Lower leg skin (tissue), 4 donors: Measurements from ENCODE around the gene DPH6. TPM values are rescaled to one million over a fixed set of nuclear protein-coding genes. Genes with fewer than 3 reads are reported as not detected.
"Not testable (repeated sequence)": the region's sequence is repeated elsewhere in the genome, so short reads cannot be mapped to it uniquely, and the experiment has no call there.

ENCODE experiments used
- DNase-seq, 2 donors: peaks; one replicate each; pipeline ENCODE4 v3.0.0-alpha.2; 2019; ENCODE audit warnings: low spot score in 2 of 2
- H3K4me3 ChIP-seq: fragments of 200-600 bp; sonication (generic); 2 replicates; pipeline ENCODE4 v1.5.1; 2017; ENCODE audit warnings: mild to moderate bottlenecking, low read depth; ENCODE audit not compliant: poor library complexity, severe bottlenecking
- POLR2A ChIP-seq, 2 donors: fragments of 450-650 bp; IDR thresholded peaks; one replicate each; pipeline ENCODE4 v1.6.1; 2016 to 2017; ENCODE audit warnings: antibody characterized with exemption in 2 of 2, mild to moderate bottlenecking in 1 of 2, moderate library complexity in 1 of 2
- WGBS, 2 donors: methylation state at CpG; one replicate each; pipeline ENCODE4 v1.1.5; 2018; 5-methylcytosine and 5-hydroxymethylcytosine counted together
- intact Hi-C: fragments of 100-400 bp; cut with DNase I; formaldehyde crosslinking; loops from one replicate; pipeline ENCODE4 v1.15.0; 2023; ENCODE audit warnings: low total_unique reads
- total RNA-seq, 4 donors: library from RNA; depleted of rRNA; stranded (reverse); fragments of >200 nt; gene quantifications; one replicate each; pipeline ENCODE4 v1.1.0, GENCODE V29; 2016
- TF ChIP-seq, protein P1 (sequence below), 3 donors: fragments of 450-650 bp; IDR thresholded peaks; one replicate each; pipeline ENCODE4 v1.5.1; 2016; ENCODE audit warnings: antibody characterized with exemption in 3 of 3, mild to moderate bottlenecking in 3 of 3, moderate library complexity in 2 of 3

Gene DPH6
- total RNA-seq, 4 donors from 2014 or later: 8.1 to 26.4 (median 18.8) TPM

DNA sequence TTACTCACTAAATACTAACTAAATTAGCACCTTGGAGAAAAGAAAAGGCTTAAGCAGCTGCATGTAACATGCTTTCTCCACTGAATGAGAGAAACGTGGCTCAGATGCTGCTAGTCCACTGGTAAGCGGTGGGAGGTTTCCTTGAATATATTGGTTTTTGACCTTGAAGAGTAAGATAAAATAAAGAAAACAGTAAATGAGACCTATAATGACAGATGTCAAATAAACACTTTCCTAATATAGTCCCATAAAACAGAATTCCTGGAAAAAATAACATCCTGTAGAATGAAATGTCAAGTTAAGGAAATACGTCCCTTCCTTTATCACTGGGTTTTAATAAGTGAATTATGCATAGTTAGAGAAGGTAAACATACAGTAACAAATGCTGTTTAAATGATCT lies 215.0 kb downstream of the DPH6 start:
- H3K4me3 ChIP-seq: no peak overlapping the region
- intact Hi-C loops: no loop called here
- 87 to 88% methylated on average over 3 of the region's 3 CpGs for WGBS, 2 donors
- DNase-seq: no peak
- no peak for TF ChIP-seq POLR2A (IDR thresholded peaks at IDR 0.05)
- TF ChIP-seq, protein P1, sequence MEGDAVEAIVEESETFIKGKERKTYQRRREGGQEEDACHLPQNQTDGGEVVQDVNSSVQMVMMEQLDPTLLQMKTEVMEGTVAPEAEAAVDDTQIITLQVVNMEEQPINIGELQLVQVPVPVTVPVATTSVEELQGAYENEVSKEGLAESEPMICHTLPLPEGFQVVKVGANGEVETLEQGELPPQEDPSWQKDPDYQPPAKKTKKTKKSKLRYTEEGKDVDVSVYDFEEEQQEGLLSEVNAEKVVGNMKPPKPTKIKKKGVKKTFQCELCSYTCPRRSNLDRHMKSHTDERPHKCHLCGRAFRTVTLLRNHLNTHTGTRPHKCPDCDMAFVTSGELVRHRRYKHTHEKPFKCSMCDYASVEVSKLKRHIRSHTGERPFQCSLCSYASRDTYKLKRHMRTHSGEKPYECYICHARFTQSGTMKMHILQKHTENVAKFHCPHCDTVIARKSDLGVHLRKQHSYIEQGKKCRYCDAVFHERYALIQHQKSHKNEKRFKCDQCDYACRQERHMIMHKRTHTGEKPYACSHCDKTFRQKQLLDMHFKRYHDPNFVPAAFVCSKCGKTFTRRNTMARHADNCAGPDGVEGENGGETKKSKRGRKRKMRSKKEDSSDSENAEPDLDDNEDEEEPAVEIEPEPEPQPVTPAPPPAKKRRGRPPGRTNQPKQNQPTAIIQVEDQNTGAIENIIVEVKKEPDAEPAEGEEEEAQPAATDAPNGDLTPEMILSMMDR (IDR thresholded peaks at IDR 0.05): no peak

DNA sequence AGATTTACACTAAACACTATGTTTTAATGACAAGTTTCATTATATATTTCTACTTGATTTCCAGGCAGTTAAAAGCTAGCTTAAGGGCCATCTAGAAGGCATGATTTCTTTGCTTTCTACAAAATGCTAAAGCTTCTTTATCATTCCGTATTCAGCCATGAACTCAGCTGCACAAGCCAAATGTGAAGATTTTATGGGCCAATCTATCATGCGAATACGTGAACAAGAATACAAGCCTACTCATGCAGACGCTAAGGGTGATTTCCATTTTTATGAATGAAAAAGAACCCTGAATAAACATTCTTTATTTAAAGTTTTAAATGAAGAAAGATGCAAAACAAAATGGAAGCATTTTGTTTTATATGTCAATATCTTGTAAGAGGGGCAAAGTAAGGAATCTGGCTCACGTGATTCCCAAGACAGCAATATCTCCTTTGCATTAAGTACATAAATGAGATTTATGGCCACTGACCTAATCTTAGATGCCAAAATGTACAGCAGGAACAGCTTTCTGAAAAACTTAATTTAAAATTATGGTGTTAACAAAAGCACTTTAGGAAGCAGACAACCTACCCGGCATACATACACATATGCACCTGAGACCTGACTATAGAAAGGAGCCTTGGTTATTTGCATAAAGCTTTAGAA lies 215.8 kb downstream of the DPH6 start:
- no peak overlapping the region for H3K4me3 ChIP-seq
- DNase-seq: no peak
- TF ChIP-seq POLR2A (IDR thresholded peaks at IDR 0.05): no peak
- TF ChIP-seq, protein P1 (IDR thresholded peaks at IDR 0.05): no peak
- 53 to 64% methylated on average over 6 of the region's 6 CpGs for WGBS, 2 donors
- intact Hi-C loops: no loop called here

DNA sequence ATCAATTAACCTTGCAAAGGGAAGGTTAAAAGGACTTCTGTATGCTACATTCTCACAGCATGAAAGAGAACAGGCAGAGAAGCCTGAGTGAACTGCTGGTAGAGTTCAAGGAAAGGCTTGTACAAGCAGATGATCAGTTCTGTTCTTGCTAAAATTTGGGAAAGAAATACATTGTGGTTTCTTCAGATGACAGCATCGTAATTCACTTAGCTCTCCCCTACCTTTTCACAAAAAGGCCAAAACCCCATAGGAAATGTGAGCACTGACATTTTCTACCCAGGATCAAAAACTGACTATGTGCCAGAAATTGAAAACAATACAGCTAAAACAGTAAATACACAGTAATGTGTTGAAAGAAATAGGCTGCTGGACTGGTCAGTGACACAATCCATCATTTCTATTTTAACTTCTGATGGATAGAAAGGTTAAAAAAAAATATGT lies 216.4 kb downstream of the DPH6 start:
- WGBS, 2 donors: 56 to 76% methylated on average over 1 of the region's 1 CpG
- intact Hi-C loops: no loop called here
- DNase-seq: no peak
- H3K4me3 ChIP-seq: no peak overlapping the region
- TF ChIP-seq, protein P1 (IDR thresholded peaks at IDR 0.05): no peak
- TF ChIP-seq POLR2A (IDR thresholded peaks at IDR 0.05): no peak

DNA sequence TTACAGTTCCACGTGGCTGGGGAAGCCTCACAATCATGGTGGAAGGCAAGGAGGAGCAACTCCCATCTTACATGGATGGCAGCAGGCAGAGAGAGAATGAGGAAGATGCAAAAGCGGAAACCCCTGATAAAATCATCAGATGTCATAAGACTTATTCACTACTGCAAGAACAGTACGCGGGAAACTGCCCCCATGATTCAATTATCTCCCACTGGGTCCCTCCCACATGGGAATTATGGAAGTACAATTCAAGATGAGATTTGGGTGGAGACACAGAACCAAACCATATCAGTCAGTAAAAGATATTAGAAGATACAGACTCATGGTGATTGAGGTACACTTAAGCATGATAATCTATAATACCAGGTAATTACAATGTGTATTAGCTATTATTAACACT lies 217.1 kb downstream of the DPH6 start:
- intact Hi-C loops: not testable (repeated sequence)
- WGBS, 2 donors: 85 to 89% methylated on average over 4 of the region's 4 CpGs

DNA sequence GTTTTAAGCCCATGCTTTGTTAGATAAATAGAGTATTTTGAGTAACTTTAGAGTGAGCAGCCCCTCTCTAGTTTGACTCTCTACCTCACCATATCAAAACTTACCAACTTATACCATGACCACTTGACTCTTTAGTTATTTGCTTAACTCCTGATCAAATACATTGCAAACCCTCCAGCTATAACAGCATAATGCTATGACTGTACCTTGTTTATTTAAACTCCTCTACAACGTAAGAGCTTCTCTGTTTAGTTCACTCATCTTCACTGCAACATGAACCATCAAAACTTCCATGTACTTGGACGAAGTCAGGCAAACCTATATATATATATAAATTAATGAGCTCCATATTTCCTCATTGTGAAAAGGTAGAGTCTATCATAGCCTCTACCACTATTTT lies 218.2 kb downstream of the DPH6 start:
- no peak overlapping the region for H3K4me3 ChIP-seq
- 63 to 93% methylated on average over 2 of the region's 2 CpGs for WGBS, 2 donors
- no peak for DNase-seq
- intact Hi-C loops: no loop called here
- TF ChIP-seq, protein P1 (IDR thresholded peaks at IDR 0.05): no peak
- TF ChIP-seq POLR2A (IDR thresholded peaks at IDR 0.05): no peak

More for the DNA sequence above, 217.1 kb downstream of the DPH6 start:
- DNase-seq, H3K4me3 ChIP-seq: not testable (repeated sequence)

DNA sequence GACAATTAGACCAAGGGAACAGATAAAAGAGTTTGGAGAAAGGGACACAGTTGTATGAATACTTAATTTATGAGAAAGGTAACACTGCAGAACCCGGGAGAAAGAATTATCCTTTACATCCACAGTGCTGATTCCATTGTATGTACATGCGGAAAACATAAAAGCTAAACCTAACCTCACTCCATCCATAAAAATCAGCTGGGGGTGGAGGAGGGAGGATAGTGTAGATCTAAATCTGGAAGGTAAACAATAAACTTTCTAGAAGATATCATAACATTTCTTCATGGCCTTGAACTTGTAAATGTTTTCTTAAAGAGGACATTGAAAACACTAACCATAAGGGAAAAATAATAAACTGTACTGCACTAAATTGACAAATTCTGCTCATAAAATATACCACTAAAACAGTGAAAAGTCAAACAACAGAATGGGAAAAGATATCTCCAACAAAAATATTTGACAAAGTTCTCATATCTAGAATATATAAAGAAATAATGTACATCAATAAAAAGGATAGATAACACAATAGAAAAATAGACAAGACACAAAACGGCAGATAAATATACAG lies 220.5 kb downstream of the DPH6 start:
- WGBS, 2 donors: 83 to 89% methylated on average over 3 of the region's 3 CpGs
- TF ChIP-seq, protein P1 (IDR thresholded peaks at IDR 0.05): no peak
- no peak for TF ChIP-seq POLR2A (IDR thresholded peaks at IDR 0.05)
- intact Hi-C loops: no loop called here
- no peak overlapping the region for H3K4me3 ChIP-seq
- DNase-seq: no peak
